Erythroblast (primary cell): Measurements from ENCODE around the gene HOXB8.

ENCODE experiments used
- GATA1 ChIP-seq: IDR thresholded peaks from 2 replicates; pipeline ENCODE4 v1.6.1; 2011; ENCODE audit warnings: low read depth, mild to moderate bottlenecking, control low read depth, low read length, moderate library complexity
- POLR2A ChIP-seq: IDR thresholded peaks from 2 replicates; pipeline ENCODE4 v1.6.1; 2011; ENCODE audit warnings: mild to moderate bottlenecking, low read length

- TF ChIP-seq POLR2A (no peak), GATA1 (no peak)
Measured at GRCh38 chr17:48586355-48587258, 28.5 kb downstream of the HOXB8 start.
